ENCODE results near the gene FMNL1.
"Not testable (repeated sequence)": the region's sequence is repeated elsewhere in the genome, so short reads cannot be mapped to it uniquely, and the experiment has no call there.

DNA sequence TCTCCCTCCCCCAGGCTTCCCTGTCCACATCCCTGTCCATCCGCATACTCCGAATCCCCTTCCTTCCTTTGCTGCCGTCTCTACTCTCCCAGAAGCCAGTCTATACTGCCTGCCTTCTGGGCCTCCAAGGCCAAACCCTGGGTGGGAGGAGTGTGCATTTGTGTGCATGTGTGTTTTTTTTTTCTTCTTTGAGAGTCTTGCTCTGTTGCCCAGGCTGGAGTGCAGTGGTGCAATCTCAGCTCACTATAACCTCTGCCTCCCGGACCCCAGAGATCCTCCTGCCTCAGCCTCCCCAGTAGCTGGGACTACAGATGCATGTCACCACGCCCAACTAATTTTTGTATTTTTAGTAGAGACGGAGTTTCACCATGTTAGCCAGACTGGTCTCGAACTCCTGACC is 31.6 kb downstream of the FMNL1 start:
- TF ChIP-seq POLR2A (IDR thresholded peaks at IDR 0.05): not testable (repeated sequence)
- TF ChIP-seq, protein P1, sequence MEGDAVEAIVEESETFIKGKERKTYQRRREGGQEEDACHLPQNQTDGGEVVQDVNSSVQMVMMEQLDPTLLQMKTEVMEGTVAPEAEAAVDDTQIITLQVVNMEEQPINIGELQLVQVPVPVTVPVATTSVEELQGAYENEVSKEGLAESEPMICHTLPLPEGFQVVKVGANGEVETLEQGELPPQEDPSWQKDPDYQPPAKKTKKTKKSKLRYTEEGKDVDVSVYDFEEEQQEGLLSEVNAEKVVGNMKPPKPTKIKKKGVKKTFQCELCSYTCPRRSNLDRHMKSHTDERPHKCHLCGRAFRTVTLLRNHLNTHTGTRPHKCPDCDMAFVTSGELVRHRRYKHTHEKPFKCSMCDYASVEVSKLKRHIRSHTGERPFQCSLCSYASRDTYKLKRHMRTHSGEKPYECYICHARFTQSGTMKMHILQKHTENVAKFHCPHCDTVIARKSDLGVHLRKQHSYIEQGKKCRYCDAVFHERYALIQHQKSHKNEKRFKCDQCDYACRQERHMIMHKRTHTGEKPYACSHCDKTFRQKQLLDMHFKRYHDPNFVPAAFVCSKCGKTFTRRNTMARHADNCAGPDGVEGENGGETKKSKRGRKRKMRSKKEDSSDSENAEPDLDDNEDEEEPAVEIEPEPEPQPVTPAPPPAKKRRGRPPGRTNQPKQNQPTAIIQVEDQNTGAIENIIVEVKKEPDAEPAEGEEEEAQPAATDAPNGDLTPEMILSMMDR (IDR thresholded peaks at IDR 0.05): not testable (repeated sequence)

All from body of pancreas (tissue), 4 donors.